ENCODE measurements around the gene HAUS8. TPM values are rescaled to one million over a fixed set of nuclear protein-coding genes. Genes with fewer than 3 reads are reported as not detected.

The HAUS8 gene
- polyA plus RNA-seq, 1 donor from 2014 or later: 3.6 TPM

GRCh38 chr19:17005000-17005399 lies 70.3 kb downstream of the HAUS8 start:
- TF ChIP-seq POLR2AphosphoS5 (IDR thresholded peaks at IDR 0.05): no peak
- no peak for TF ChIP-seq TAF1 (IDR thresholded peaks at IDR 0.05; ENCODE audit: low read depth)
- no peak for TF ChIP-seq EZH2 (IDR thresholded peaks at IDR 0.05; ENCODE audit: borderline replicate concordance, insufficient read depth, low read length, poor library complexity, severe bottlenecking)
- TF ChIP-seq RAD21 (conservative IDR thresholded peaks at IDR 0.05): no peak
- no peak for TF ChIP-seq MXI1 (conservative IDR thresholded peaks at IDR 0.05; ENCODE audit: poor library complexity, severe bottlenecking)
- TF ChIP-seq, protein P1, sequence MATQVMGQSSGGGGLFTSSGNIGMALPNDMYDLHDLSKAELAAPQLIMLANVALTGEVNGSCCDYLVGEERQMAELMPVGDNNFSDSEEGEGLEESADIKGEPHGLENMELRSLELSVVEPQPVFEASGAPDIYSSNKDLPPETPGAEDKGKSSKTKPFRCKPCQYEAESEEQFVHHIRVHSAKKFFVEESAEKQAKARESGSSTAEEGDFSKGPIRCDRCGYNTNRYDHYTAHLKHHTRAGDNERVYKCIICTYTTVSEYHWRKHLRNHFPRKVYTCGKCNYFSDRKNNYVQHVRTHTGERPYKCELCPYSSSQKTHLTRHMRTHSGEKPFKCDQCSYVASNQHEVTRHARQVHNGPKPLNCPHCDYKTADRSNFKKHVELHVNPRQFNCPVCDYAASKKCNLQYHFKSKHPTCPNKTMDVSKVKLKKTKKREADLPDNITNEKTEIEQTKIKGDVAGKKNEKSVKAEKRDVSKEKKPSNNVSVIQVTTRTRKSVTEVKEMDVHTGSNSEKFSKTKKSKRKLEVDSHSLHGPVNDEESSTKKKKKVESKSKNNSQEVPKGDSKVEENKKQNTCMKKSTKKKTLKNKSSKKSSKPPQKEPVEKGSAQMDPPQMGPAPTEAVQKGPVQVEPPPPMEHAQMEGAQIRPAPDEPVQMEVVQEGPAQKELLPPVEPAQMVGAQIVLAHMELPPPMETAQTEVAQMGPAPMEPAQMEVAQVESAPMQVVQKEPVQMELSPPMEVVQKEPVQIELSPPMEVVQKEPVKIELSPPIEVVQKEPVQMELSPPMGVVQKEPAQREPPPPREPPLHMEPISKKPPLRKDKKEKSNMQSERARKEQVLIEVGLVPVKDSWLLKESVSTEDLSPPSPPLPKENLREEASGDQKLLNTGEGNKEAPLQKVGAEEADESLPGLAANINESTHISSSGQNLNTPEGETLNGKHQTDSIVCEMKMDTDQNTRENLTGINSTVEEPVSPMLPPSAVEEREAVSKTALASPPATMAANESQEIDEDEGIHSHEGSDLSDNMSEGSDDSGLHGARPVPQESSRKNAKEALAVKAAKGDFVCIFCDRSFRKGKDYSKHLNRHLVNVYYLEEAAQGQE (IDR thresholded peaks at IDR 0.05; ENCODE audit: borderline replicate concordance): no peak
- no peak for TF ChIP-seq SMC3 (conservative IDR thresholded peaks at IDR 0.05; ENCODE audit: poor library complexity)
- TF ChIP-seq CTCF (IDR thresholded peaks at IDR 0.05; ENCODE audit: poor library complexity, severe bottlenecking): no peak
- no peak for TF ChIP-seq EP300 (conservative IDR thresholded peaks at IDR 0.05; ENCODE audit: poor library complexity, severe bottlenecking)
- no peaks in the 10 kb centered on the region for H3K9me2 ChIP-seq (ENCODE audit: insufficient read depth, low read length)
- H3K9ac ChIP-seq (ENCODE audit: low read length): no peak overlapping the region
- no peak overlapping the region for H3K4me3 ChIP-seq (ENCODE audit: low read length)
- H3K4me2 ChIP-seq (ENCODE audit: low read length): no peak overlapping the region
- H3F3A ChIP-seq (ENCODE audit: insufficient read depth, low read length, poor library complexity, severe bottlenecking): no peaks in the 10 kb centered on the region
- H3K9me3 ChIP-seq (ENCODE audit: low read length): no peaks in the 10 kb centered on the region
- H3K27me3 ChIP-seq (ENCODE audit: insufficient read depth, low read depth, low read length): no peaks in the 10 kb centered on the region
- H2AFZ ChIP-seq (ENCODE audit: low read depth, low read length): no peak overlapping the region
- no peaks in the 10 kb centered on the region for H3K79me2 ChIP-seq (replicated peaks; ENCODE audit: insufficient read depth, low read length)
- no peaks in the 10 kb centered on the region for H4K20me1 ChIP-seq (ENCODE audit: insufficient read depth)
- H3K36me3 ChIP-seq (ENCODE audit: insufficient read depth, low read length): no peaks in the 10 kb centered on the region
- H3K27ac ChIP-seq (ENCODE audit: low read length): no peak overlapping the region

GRCh38 chr19:17004386-17004785 lies 70.9 kb downstream of the HAUS8 start:
- Histone ChIP-seq H3K79me2 (replicated peaks; ENCODE audit: insufficient read depth, low read length) (no peaks in the 10 kb centered on the region), H3K4me2 (ENCODE audit: low read length) (no peak overlapping the region), H3K27me3 (ENCODE audit: insufficient read depth, low read depth, low read length) (no peaks in the 10 kb centered on the region), H4K20me1 (ENCODE audit: insufficient read depth) (no peaks in the 10 kb centered on the region), H3K9ac (ENCODE audit: low read length) (no peak overlapping the region), H3K4me3 (ENCODE audit: low read length) (no peak overlapping the region), H2AFZ (ENCODE audit: low read depth, low read length) (no peak overlapping the region), H3F3A (ENCODE audit: insufficient read depth, low read length, poor library complexity, severe bottlenecking) (no peaks in the 10 kb centered on the region), H3K9me2 (ENCODE audit: insufficient read depth, low read length) (no peaks in the 10 kb centered on the region), H3K9me3 (ENCODE audit: low read length) (no peaks in the 10 kb centered on the region), H3K27ac (ENCODE audit: low read length) (no peak overlapping the region), H3K36me3 (ENCODE audit: insufficient read depth, low read length) (no peaks in the 10 kb centered on the region)
- TF ChIP-seq TAF1 (IDR thresholded peaks at IDR 0.05; ENCODE audit: low read depth) (no peak), CTCF (IDR thresholded peaks at IDR 0.05; ENCODE audit: poor library complexity, severe bottlenecking) (no peak), SMC3 (conservative IDR thresholded peaks at IDR 0.05; ENCODE audit: poor library complexity) (no peak), POLR2AphosphoS5 (IDR thresholded peaks at IDR 0.05) (no peak), MXI1 (conservative IDR thresholded peaks at IDR 0.05; ENCODE audit: poor library complexity, severe bottlenecking) (no peak), EP300 (conservative IDR thresholded peaks at IDR 0.05; ENCODE audit: poor library complexity, severe bottlenecking) (no peak), RAD21 (conservative IDR thresholded peaks at IDR 0.05) (no peak), EZH2 (IDR thresholded peaks at IDR 0.05; ENCODE audit: borderline replicate concordance, insufficient read depth, low read length, poor library complexity, severe bottlenecking) (no peak)
- TF ChIP-seq, protein P1 (IDR thresholded peaks at IDR 0.05; ENCODE audit: borderline replicate concordance): no peak

Measured in neural cell (in vitro differentiated cells).